ENCODE measurements around the gene ASMTL.
"Not testable (repeated sequence)": the region's sequence is repeated elsewhere in the genome, so short reads cannot be mapped to it uniquely, and the experiment has no call there.

ASMTL gene

GRCh38 chrX:1493412-1493811 is 40.7 kb upstream of the ASMTL start:
- Histone ChIP-seq H3K27ac (peak overlapping the region; percentile 82), H3K27me3 (no peaks in the 10 kb centered on the region), H3K9me3 (no peaks in the 10 kb centered on the region), H3K4me1 (ENCODE audit: control insufficient read depth in 1 of 2, insufficient read depth in 1 of 2, low read depth in 1 of 2, low read length in 1 of 2) (peaks cover 17 to 20% of the 10 kb centered on the region in 2 experiments), H3K36me3 (peaks cover 9% of the 10 kb centered on the region), H3K4me3 (ENCODE audit: low read depth in 1 of 2, low read length in 1 of 2) (peak overlapping the region; percentile 37 to 42)
- TF ChIP-seq CTCF (IDR thresholded peaks at IDR 0.05), result no peak

- Histone ChIP-seq H3K36me3 (peaks cover 13% of the 10 kb centered on the region), H3K9me3 (no peaks in the 10 kb centered on the region), H3K4me3 (ENCODE audit: low read depth in 1 of 2, low read length in 1 of 2) (no peak overlapping the region), H3K27ac (peak overlapping the region; percentile 64), H3K4me1 (ENCODE audit: control insufficient read depth in 1 of 2, insufficient read depth in 1 of 2, low read depth in 1 of 2, low read length in 1 of 2) (peaks cover 17 to 20% of the 10 kb centered on the region in 2 experiments), H3K27me3 (no peaks in the 10 kb centered on the region)
- TF ChIP-seq CTCF (IDR thresholded peaks at IDR 0.05), result no peak
Observed at GRCh38 chrX:1492421-1493012, 39.8 kb upstream of the ASMTL start.

- TF ChIP-seq CTCF (IDR thresholded peaks at IDR 0.05), result no peak
- Histone ChIP-seq H3K4me1 (ENCODE audit: control insufficient read depth in 1 of 2, insufficient read depth in 1 of 2, low read depth in 1 of 2, low read length in 1 of 2) (peaks cover 17 to 20% of the 10 kb centered on the region in 2 experiments), H3K27me3 (no peaks in the 10 kb centered on the region), H3K4me3 (ENCODE audit: low read depth in 1 of 2, low read length in 1 of 2) (no peak overlapping the region), H3K27ac (peak overlapping the region; percentile 64), H3K9me3 (no peaks in the 10 kb centered on the region), H3K36me3 (peaks cover 17% of the 10 kb centered on the region)
Observed at GRCh38 chrX:1491851-1492349, 39.2 kb upstream of the ASMTL start.

GRCh38 chrX:1491248-1491647 is 38.5 kb upstream of the ASMTL start:
- H3K36me3 ChIP-seq, result peaks cover 17% of the 10 kb centered on the region
- H3K4me1 ChIP-seq (ENCODE audit: control insufficient read depth in 1 of 2, insufficient read depth in 1 of 2, low read depth in 1 of 2, low read length in 1 of 2), result peaks cover 20% of the 10 kb centered on the region in 2 experiments
- not testable (repeated sequence) for H3K27ac ChIP-seq; H3K27me3 ChIP-seq; H3K9me3 ChIP-seq; H3K4me3 ChIP-seq (ENCODE audit: low read depth in 1 of 2, low read length in 1 of 2)

- not testable (repeated sequence) for H3K9me3 ChIP-seq; H3K27ac ChIP-seq; H3K4me3 ChIP-seq (ENCODE audit: low read depth in 1 of 2, low read length in 1 of 2); H3K27me3 ChIP-seq
- H3K4me1 ChIP-seq (ENCODE audit: control insufficient read depth in 1 of 2, insufficient read depth in 1 of 2, low read depth in 1 of 2, low read length in 1 of 2), result peaks cover 20% of the 10 kb centered on the region in 2 experiments
- peaks cover 17% of the 10 kb centered on the region for H3K36me3 ChIP-seq
Observed at GRCh38 chrX:1490723-1491122, 38.0 kb upstream of the ASMTL start.

GRCh38 chrX:1489354-1489753 is 36.6 kb upstream of the ASMTL start:
- peaks cover 17% of the 10 kb centered on the region for H3K36me3 ChIP-seq
- not testable (repeated sequence) for H3K27me3 ChIP-seq; H3K27ac ChIP-seq; H3K9me3 ChIP-seq; H3K4me3 ChIP-seq (ENCODE audit: low read depth in 1 of 2, low read length in 1 of 2)
- peaks cover 19 to 22% of the 10 kb centered on the region in 2 experiments for H3K4me1 ChIP-seq (ENCODE audit: control insufficient read depth in 1 of 2, insufficient read depth in 1 of 2, low read depth in 1 of 2, low read length in 1 of 2)

GRCh38 chrX:1488745-1489144 is 36.0 kb upstream of the ASMTL start:
- Histone ChIP-seq H3K4me1 (ENCODE audit: control insufficient read depth in 1 of 2, insufficient read depth in 1 of 2, low read depth in 1 of 2, low read length in 1 of 2) (peaks cover 19 to 22% of the 10 kb centered on the region in 2 experiments), H3K27ac (no peak overlapping the region)

More at GRCh38 chrX:1488745-1489144, 36.0 kb upstream of the ASMTL start:
- no peak for TF ChIP-seq CTCF (IDR thresholded peaks at IDR 0.05)
- Histone ChIP-seq H3K9me3 (no peaks in the 10 kb centered on the region), H3K4me3 (ENCODE audit: low read depth in 1 of 2, low read length in 1 of 2) (no peak overlapping the region), H3K36me3 (peaks cover 17% of the 10 kb centered on the region), H3K27me3 (no peaks in the 10 kb centered on the region)
